ENCODE data around the gene ATP8A1.

ATP8A1 gene

DNA sequence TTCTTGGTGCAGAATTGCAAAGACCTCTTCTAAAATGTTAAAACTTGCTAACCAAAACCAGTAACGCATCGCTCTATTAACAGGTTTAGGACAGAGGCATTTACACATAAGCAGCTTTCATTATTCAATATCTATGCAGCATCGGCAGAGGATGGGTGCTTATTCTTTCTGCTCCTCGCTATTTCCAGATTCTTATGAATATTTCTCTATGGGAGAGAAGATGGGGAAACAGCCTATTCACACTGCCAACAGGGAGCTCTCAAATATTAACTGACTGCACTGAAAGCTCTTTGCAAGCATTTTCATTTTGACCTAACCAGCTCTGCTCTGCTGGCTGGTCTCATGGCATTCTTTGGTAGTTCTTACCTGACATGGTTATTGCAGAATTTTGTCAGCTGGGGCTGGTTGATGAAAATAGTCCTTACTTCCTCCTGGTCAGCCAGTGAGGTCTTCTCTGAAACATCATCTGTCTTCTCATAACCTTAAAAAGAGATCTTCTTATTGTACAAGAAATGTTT lies 30.2 kb downstream of the ATP8A1 start:
- no peak for DNase-seq (ENCODE audit: low read depth in 2 of 2)

DNA sequence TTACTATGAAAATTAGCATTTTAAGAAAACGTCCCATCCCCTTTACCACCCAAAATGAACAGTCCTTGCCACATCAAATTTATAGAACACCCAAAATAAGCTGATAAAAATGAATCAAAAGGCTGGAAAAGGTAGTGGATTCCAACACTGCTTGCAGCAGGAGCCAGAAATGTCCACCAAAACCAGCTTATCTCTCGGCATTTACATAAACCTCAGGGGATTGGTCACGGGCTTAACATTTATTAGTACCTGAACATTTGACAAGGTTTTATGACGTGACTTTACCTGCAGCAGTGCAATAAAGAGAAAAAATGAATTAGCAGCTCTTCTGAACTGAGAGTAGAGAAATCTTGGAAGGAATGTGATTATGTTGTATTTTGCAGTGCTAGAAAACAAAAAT lies 31.6 kb downstream of the ATP8A1 start:
- DNase-seq (ENCODE audit: low read depth in 2 of 2): no peak

- no peak for DNase-seq (ENCODE audit: low read depth in 2 of 2)
These were observed 32.4 kb downstream of the ATP8A1 start for GRCh38 chr4:42624551-42624950.

DNA sequence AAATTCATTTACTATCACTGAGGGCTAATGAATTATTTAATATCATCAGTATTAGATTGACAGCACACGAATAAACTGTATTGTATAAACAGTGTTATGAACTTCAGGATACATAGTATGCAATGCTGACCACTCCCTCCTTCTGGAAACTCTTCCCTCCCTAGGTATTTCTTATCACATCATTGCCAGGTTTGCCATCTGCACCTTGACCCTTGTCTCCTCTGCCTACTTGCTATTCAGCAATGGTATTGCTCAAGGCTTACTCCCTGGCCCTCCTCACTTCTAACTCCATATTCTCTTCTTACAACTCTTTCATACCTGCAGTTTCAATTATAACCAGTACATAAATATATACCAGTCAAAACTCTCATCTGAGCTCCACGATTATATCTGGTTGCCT lies 38.9 kb downstream of the ATP8A1 start:
- no peak for DNase-seq (ENCODE audit: low read depth in 2 of 2)

GRCh38 chr4:42617030-42617429 lies 39.9 kb downstream of the ATP8A1 start:
- DNase-seq (ENCODE audit: low read depth in 2 of 2): no peak

GRCh38 chr4:42616572-42616971 lies 40.3 kb downstream of the ATP8A1 start:
- no peak for DNase-seq (ENCODE audit: low read depth in 2 of 2)

DNA sequence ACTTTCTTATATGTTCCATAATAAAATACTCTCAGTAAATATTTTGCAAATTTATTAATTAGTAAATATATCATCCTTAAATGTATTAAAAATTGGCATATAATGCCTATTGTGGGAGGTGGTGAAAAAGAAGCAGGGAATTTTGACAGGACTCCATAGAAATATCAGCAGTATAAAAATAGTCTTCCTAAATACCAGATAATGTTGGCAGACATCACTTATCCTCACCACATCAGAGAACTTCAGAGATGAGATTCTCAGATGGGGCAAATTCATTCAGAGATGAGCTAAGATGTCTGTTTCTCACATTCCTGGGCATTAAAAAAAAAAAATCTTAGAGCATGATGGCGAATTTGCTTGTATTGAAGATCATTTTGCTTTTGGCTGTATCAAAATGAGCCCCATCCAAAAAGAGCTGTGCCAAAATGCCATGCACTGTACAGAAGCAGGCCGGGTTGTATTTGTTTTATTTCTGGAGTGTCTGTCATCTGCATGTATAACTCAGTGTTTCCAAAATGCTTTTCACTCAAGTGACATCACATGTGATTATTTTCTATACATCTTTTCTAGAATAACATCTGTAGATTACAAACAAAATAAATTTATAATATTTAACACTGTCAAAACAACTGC lies 41.7 kb downstream of the ATP8A1 start:
- no peak for DNase-seq (ENCODE audit: low read depth in 2 of 2)

DNA sequence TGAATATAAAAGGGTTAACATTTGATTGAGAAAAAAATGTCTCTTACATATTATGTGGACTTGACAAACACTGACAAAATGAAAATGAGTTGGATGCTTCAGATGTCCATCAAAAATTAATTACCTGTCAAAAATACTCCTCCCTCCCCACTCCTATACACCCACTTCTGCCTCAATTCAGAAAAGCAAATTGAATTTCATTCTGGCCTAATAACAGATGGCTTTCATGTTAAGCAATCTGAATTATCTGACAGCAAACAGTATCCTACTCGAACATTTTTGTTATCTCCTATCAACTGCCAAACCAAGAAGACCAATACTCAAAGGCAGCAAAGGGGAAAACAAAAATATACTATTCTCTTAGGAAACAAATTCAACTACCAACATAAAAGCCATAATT lies 44.0 kb downstream of the ATP8A1 start:
- no peak for DNase-seq (ENCODE audit: low read depth in 2 of 2)

GRCh38 chr4:42610941-42611340 lies 46.0 kb downstream of the ATP8A1 start:
- no peak for DNase-seq (ENCODE audit: low read depth in 2 of 2)

- DNase-seq (ENCODE audit: low read depth in 2 of 2): no peak
These were observed 47.9 kb downstream of the ATP8A1 start for GRCh38 chr4:42609051-42609450.

GRCh38 chr4:42608551-42608950 lies 48.4 kb downstream of the ATP8A1 start:
- DNase-seq (ENCODE audit: low read depth in 2 of 2): no peak

- no peak for DNase-seq (ENCODE audit: low read depth in 2 of 2)
These were observed 49.7 kb downstream of the ATP8A1 start for GRCh38 chr4:42607011-42607726.

- DNase-seq (ENCODE audit: low read depth in 2 of 2): no peak
These were observed 51.6 kb downstream of the ATP8A1 start for GRCh38 chr4:42605264-42605663.

GRCh38 chr4:42603862-42604261 lies 53.0 kb downstream of the ATP8A1 start:
- no peak for DNase-seq (ENCODE audit: low read depth in 2 of 2)

DNA sequence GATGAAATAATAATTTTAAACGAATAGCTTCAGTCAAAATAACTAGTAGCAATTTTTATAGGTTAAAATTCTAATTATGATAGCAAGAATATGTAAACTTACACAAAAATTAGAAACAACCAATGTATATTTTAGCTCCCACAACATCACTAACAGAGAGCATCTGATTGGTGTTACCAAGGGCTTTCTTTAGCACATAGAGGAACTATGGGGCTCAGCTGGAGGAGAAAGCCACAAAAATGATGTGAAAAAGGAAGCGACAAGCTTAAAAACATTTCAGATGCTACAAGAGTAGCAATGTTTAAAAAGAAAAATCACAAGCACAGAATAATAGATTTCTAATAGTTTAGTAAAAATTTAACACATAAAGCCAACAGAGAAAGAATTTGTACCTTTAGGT lies 56.3 kb downstream of the ATP8A1 start:
- DNase-seq (ENCODE audit: low read depth in 2 of 2): no peak

- DNase-seq (ENCODE audit: low read depth in 2 of 2): no peak
These were observed 60.0 kb downstream of the ATP8A1 start for GRCh38 chr4:42596918-42597317.

- no peak for DNase-seq (ENCODE audit: low read depth in 2 of 2)
These were observed 62.0 kb downstream of the ATP8A1 start for GRCh38 chr4:42594888-42595287.

- DNase-seq (ENCODE audit: low read depth in 2 of 2): no peak
These were observed 68.0 kb downstream of the ATP8A1 start for GRCh38 chr4:42588909-42589308.

- DNase-seq (ENCODE audit: low read depth in 2 of 2): no peak
These were observed 70.1 kb downstream of the ATP8A1 start for GRCh38 chr4:42586775-42587174.

DNA sequence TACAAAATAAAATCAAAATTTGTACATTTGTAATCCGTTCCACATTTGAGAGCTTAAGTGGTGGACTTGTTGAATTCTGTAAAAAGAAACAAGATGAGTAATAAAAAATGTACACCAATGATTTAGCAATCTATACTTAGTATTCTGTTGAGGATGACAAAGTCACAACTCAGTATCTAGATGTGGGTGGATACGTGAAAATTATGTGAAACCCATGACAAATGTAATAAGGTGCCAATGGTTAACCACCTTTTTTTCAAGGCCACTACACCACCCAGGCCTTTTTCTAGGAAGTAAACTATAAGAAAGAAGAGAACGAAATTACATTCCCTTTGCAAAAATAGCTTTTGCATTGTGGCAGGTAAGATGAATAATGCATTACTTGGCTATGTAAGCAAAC lies 77.0 kb downstream of the ATP8A1 start:
- no peak for DNase-seq (ENCODE audit: low read depth in 2 of 2)

DNA sequence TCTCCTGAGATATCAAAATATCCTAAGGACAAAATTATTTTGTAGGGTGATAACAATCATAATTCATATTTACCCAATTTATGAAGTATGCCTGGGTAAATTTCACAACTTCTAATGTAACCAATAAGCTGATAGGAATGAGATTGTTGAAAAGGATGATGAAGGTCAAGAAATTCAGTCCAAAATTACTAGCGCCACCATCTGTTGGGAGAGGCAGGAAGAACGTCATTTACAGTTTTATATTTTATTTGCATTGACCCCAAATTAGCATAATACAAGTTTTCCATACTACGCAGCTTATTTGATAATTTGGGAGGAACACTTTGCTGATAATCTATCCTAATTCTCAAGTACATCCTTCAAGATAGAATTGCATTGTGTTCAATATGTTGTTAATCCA lies 78.7 kb downstream of the ATP8A1 start:
- DNase-seq (ENCODE audit: low read depth in 2 of 2): no peak

DNA sequence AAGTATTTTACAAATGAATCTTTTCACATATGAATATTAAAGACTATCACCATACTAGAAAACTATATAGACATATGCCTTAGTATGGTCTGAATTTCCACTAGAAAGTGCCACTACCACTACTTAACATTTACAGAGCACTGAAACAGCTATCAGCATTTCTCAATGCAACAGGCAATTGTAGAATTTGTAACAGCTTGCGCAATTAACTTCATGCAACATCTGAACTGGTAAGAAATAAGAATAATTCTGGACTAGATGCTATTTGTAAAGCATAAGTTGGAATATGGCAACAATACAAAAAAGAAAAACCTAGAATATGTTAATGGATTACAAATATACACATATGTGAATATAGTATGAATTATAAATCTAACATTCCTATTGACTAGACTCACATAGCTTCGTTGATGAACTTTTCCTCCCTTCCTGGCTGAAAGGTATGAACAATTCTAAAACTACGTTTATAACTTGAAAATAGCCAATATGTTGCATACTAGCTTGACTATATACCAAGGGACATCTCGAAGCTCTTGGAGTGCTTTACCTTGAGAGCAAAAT lies 82.0 kb downstream of the ATP8A1 start:
- DNase-seq (ENCODE audit: low read depth in 2 of 2): no peak

- no peak for DNase-seq (ENCODE audit: low read depth in 2 of 2)
These were observed 83.7 kb downstream of the ATP8A1 start for GRCh38 chr4:42573249-42573648.
